Skeletal muscle satellite cell (primary cell): ENCODE results near the gene PRSS12. TPM values are rescaled to one million over a fixed set of nuclear protein-coding genes. Genes with fewer than 3 reads are reported as not detected.

Source experiments
- small RNA-seq: library from RNA; depleted of rRNA; stranded (forward); fragments of <200 nt; gene quantifications from one replicate; pipeline ENCODE3, GENCODE V24; 2012

The PRSS12 gene

Small RNA genes lying within 50 kb of the gene (small RNA-seq; reads per million reads assigned to genes)
- gene SNORA24, result not detected
